ENCODE data around the gene STX18. TPM values are rescaled to one million over a fixed set of nuclear protein-coding genes. Genes with fewer than 3 reads are reported as not detected.
"Not testable (repeated sequence)": the region's sequence is repeated elsewhere in the genome, so short reads cannot be mapped to it uniquely, and the experiment has no call there.

The STX18 gene
- polyA plus RNA-seq, 4 donors: 24.2 to 55.0 (median 38.7) TPM

GRCh38 chr4:4550161-4550560, 8.3 kb upstream of the STX18 start:
- H3K4me3 ChIP-seq (ENCODE audit: low read depth in 1 of 3, low read length in 3 of 3); H3K4me1 ChIP-seq (ENCODE audit: control insufficient read depth in 3 of 3, insufficient read depth in 2 of 3, low read depth in 1 of 3, low read length in 2 of 3); H3K27ac ChIP-seq (ENCODE audit: low read depth in 1 of 3, low read length in 2 of 3); H3K9me3 ChIP-seq (ENCODE audit: control insufficient read depth in 2 of 2, insufficient read depth in 1 of 2, low read depth in 1 of 2, low read length in 1 of 2); H3K27me3 ChIP-seq (ENCODE audit: control insufficient read depth in 3 of 3, insufficient read depth in 3 of 3, low read length in 3 of 3); DNase-seq; FAIRE-seq: not testable (repeated sequence)
- peaks cover 0 to 18% (median 0%) of the 10 kb centered on the region in 3 donors for H3K36me3 ChIP-seq (ENCODE audit: control insufficient read depth in 3 of 3, insufficient read depth in 2 of 3, low read depth in 1 of 3, low read length in 3 of 3)
- WGBS, 3 donors: 79 to 85% (median 84%) methylated on average over 4 of the region's 4 CpGs

GRCh38 chr4:4549534-4549933, 7.7 kb upstream of the STX18 start:
- 95 to 100% (median 96%) methylated on average over 1 of the region's 1 CpG for WGBS, 3 donors
- Histone ChIP-seq H3K27me3 (ENCODE audit: control insufficient read depth in 3 of 3, insufficient read depth in 3 of 3, low read length in 3 of 3) (no peaks in the 10 kb centered on the region), H3K9me3 (ENCODE audit: control insufficient read depth in 2 of 2, insufficient read depth in 1 of 2, low read depth in 1 of 2, low read length in 1 of 2) (peaks cover 0 to 2% of the 10 kb centered on the region in 2 donors), H3K4me1 (ENCODE audit: control insufficient read depth in 3 of 3, insufficient read depth in 2 of 3, low read depth in 1 of 3, low read length in 2 of 3) (no peaks in the 10 kb centered on the region), H3K36me3 (ENCODE audit: control insufficient read depth in 3 of 3, insufficient read depth in 2 of 3, low read depth in 1 of 3, low read length in 3 of 3) (peaks cover 0 to 18% (median 0%) of the 10 kb centered on the region in 3 donors), H3K4me3 (ENCODE audit: low read depth in 1 of 3, low read length in 3 of 3) (no peak overlapping the region), H3K27ac (ENCODE audit: low read depth in 1 of 3, low read length in 2 of 3) (no peak overlapping the region)
- DNase-seq (no peak), FAIRE-seq (no peak)

GRCh38 chr4:4542774-4543485, 1.1 kb upstream of the STX18 start:
- FAIRE-seq: no peak
- peak overlapping the region in 2 of 3 donors; percentile 87 to 98 for H3K4me3 ChIP-seq (ENCODE audit: low read depth in 1 of 3, low read length in 3 of 3)
- H3K36me3 ChIP-seq (ENCODE audit: control insufficient read depth in 3 of 3, insufficient read depth in 2 of 3, low read depth in 1 of 3, low read length in 3 of 3): peaks cover 0 to 6% (median 0%) of the 10 kb centered on the region in 3 donors
- H3K27ac ChIP-seq (ENCODE audit: low read depth in 1 of 3, low read length in 2 of 3): peak overlapping the region in 2 of 3 donors; percentile 90 to 95
- H3K9me3 ChIP-seq (ENCODE audit: control insufficient read depth in 2 of 2, insufficient read depth in 1 of 2, low read depth in 1 of 2, low read length in 1 of 2): no peaks in the 10 kb centered on the region
- no peaks in the 10 kb centered on the region for H3K27me3 ChIP-seq (ENCODE audit: control insufficient read depth in 3 of 3, insufficient read depth in 3 of 3, low read length in 3 of 3)
- peak; percentile 17 to 40 for DNase-seq
- peaks cover 6 to 13% (median 10%) of the 10 kb centered on the region in 3 donors for H3K4me1 ChIP-seq (ENCODE audit: control insufficient read depth in 3 of 3, insufficient read depth in 2 of 3, low read depth in 1 of 3, low read length in 2 of 3)
- WGBS, 3 donors: 20 to 22% (median 21%) methylated on average over 12 of the region's 12 CpGs

- DNase-seq (peak; percentile 62 to 71), FAIRE-seq (no peak)
- H3K27me3 ChIP-seq (ENCODE audit: control insufficient read depth in 3 of 3, insufficient read depth in 3 of 3, low read length in 3 of 3): no peaks in the 10 kb centered on the region
- H3K4me3 ChIP-seq (ENCODE audit: low read depth in 1 of 3, low read length in 3 of 3): peak overlapping the region; percentile 87 to 98 (median 95)
- WGBS, 3 donors: 1 to 4% (median 3%) methylated on average over 10 of the region's 10 CpGs
- H3K36me3 ChIP-seq (ENCODE audit: control insufficient read depth in 3 of 3, insufficient read depth in 2 of 3, low read depth in 1 of 3, low read length in 3 of 3): peaks cover 0 to 4% (median 0%) of the 10 kb centered on the region in 3 donors
- peak overlapping the region; percentile 90 to 95 (median 92) for H3K27ac ChIP-seq (ENCODE audit: low read depth in 1 of 3, low read length in 2 of 3)
- peaks cover 6 to 13% (median 10%) of the 10 kb centered on the region in 3 donors for H3K4me1 ChIP-seq (ENCODE audit: control insufficient read depth in 3 of 3, insufficient read depth in 2 of 3, low read depth in 1 of 3, low read length in 2 of 3)
- H3K9me3 ChIP-seq (ENCODE audit: control insufficient read depth in 2 of 2, insufficient read depth in 1 of 2, low read depth in 1 of 2, low read length in 1 of 2): no peaks in the 10 kb centered on the region
These were observed 712 bp downstream of the STX18 start for GRCh38 chr4:4541040-4541631.

GRCh38 chr4:4539481-4539880, 2.4 kb downstream of the STX18 start:
- Histone ChIP-seq H3K36me3 (ENCODE audit: control insufficient read depth in 3 of 3, insufficient read depth in 2 of 3, low read depth in 1 of 3, low read length in 3 of 3) (peaks cover 0 to 6% (median 2%) of the 10 kb centered on the region in 3 donors), H3K4me1 (ENCODE audit: control insufficient read depth in 3 of 3, insufficient read depth in 2 of 3, low read depth in 1 of 3, low read length in 2 of 3) (peaks cover 6 to 13% (median 10%) of the 10 kb centered on the region in 3 donors), H3K4me3 (ENCODE audit: low read depth in 1 of 3, low read length in 3 of 3) (no peak overlapping the region), H3K9me3 (ENCODE audit: control insufficient read depth in 2 of 2, insufficient read depth in 1 of 2, low read depth in 1 of 2, low read length in 1 of 2) (no peaks in the 10 kb centered on the region), H3K27me3 (ENCODE audit: control insufficient read depth in 3 of 3, insufficient read depth in 3 of 3, low read length in 3 of 3) (no peaks in the 10 kb centered on the region), H3K27ac (ENCODE audit: low read depth in 1 of 3, low read length in 2 of 3) (no peak overlapping the region)
- no peak for DNase-seq
- no peak for FAIRE-seq
- 72 to 81% (median 77%) methylated on average over 2 of the region's 2 CpGs for WGBS, 3 donors

GRCh38 chr4:4535590-4535989, 6.3 kb downstream of the STX18 start:
- DNase-seq: no peak
- Histone ChIP-seq H3K27ac (ENCODE audit: low read depth in 1 of 3, low read length in 2 of 3) (no peak overlapping the region), H3K4me1 (ENCODE audit: control insufficient read depth in 3 of 3, insufficient read depth in 2 of 3, low read depth in 1 of 3, low read length in 2 of 3) (peaks cover 4 to 9% (median 5%) of the 10 kb centered on the region in 3 donors), H3K9me3 (ENCODE audit: control insufficient read depth in 2 of 2, insufficient read depth in 1 of 2, low read depth in 1 of 2, low read length in 1 of 2) (no peaks in the 10 kb centered on the region), H3K4me3 (ENCODE audit: low read depth in 1 of 3, low read length in 3 of 3) (no peak overlapping the region), H3K36me3 (ENCODE audit: control insufficient read depth in 3 of 3, insufficient read depth in 2 of 3, low read depth in 1 of 3, low read length in 3 of 3) (peaks cover 0 to 6% (median 2%) of the 10 kb centered on the region in 3 donors), H3K27me3 (ENCODE audit: control insufficient read depth in 3 of 3, insufficient read depth in 3 of 3, low read length in 3 of 3) (no peaks in the 10 kb centered on the region)
- no peak for FAIRE-seq

GRCh38 chr4:4534515-4535145, 7.2 kb downstream of the STX18 start:
- FAIRE-seq: no peak
- peaks cover 0 to 3% (median 0%) of the 10 kb centered on the region in 3 donors for H3K4me1 ChIP-seq (ENCODE audit: control insufficient read depth in 3 of 3, insufficient read depth in 2 of 3, low read depth in 1 of 3, low read length in 2 of 3)

GRCh38 chr4:4533461-4534169, 8.2 kb downstream of the STX18 start:
- FAIRE-seq (no peak), DNase-seq (no peak)
- 91 to 94% (median 92%) methylated on average over 8 of the region's 8 CpGs for WGBS, 3 donors
- Histone ChIP-seq H3K9me3 (ENCODE audit: control insufficient read depth in 2 of 2, insufficient read depth in 1 of 2, low read depth in 1 of 2, low read length in 1 of 2) (no peaks in the 10 kb centered on the region), H3K4me1 (ENCODE audit: control insufficient read depth in 3 of 3, insufficient read depth in 2 of 3, low read depth in 1 of 3, low read length in 2 of 3) (no peaks in the 10 kb centered on the region), H3K36me3 (ENCODE audit: control insufficient read depth in 3 of 3, insufficient read depth in 2 of 3, low read depth in 1 of 3, low read length in 3 of 3) (peaks cover 0 to 6% (median 2%) of the 10 kb centered on the region in 3 donors), H3K4me3 (ENCODE audit: low read depth in 1 of 3, low read length in 3 of 3) (no peak overlapping the region), H3K27ac (ENCODE audit: low read depth in 1 of 3, low read length in 2 of 3) (no peak overlapping the region), H3K27me3 (ENCODE audit: control insufficient read depth in 3 of 3, insufficient read depth in 3 of 3, low read length in 3 of 3) (no peaks in the 10 kb centered on the region)

More at GRCh38 chr4:4534515-4535145, 7.2 kb downstream of the STX18 start:
- 94 to 96% (median 95%) methylated on average over 9 of the region's 9 CpGs for WGBS, 3 donors
- DNase-seq: no peak
- no peak overlapping the region for H3K4me3 ChIP-seq (ENCODE audit: low read depth in 1 of 3, low read length in 3 of 3)
- H3K27ac ChIP-seq (ENCODE audit: low read depth in 1 of 3, low read length in 2 of 3): no peak overlapping the region
- peaks cover 0 to 6% (median 2%) of the 10 kb centered on the region in 3 donors for H3K36me3 ChIP-seq (ENCODE audit: control insufficient read depth in 3 of 3, insufficient read depth in 2 of 3, low read depth in 1 of 3, low read length in 3 of 3)
- H3K27me3 ChIP-seq (ENCODE audit: control insufficient read depth in 3 of 3, insufficient read depth in 3 of 3, low read length in 3 of 3): no peaks in the 10 kb centered on the region
- H3K9me3 ChIP-seq (ENCODE audit: control insufficient read depth in 2 of 2, insufficient read depth in 1 of 2, low read depth in 1 of 2, low read length in 1 of 2): no peaks in the 10 kb centered on the region
